GM12865 (cell line): Measurements from ENCODE around the gene TGFB2.

Experiments used
- DNase-seq: peaks from one replicate; pipeline ENCODE4 v3.0.0; 2010; ENCODE audit warnings: low read depth
- H3K4me3 ChIP-seq: 2 replicates; pipeline ENCODE4 v1.5.1; 2011; ENCODE audit warnings: mild to moderate bottlenecking, low read depth, low read length, control low read depth
- TF ChIP-seq, protein P1 (sequence below): IDR thresholded peaks from 2 replicates; pipeline ENCODE4 v1.5.1; 2011; ENCODE audit warnings: low read length, control low read depth, low read depth, inconsistent platforms; ENCODE audit not compliant: insufficient read depth; ENCODE audit errors: missing control alignments

TGFB2 gene

DNA sequence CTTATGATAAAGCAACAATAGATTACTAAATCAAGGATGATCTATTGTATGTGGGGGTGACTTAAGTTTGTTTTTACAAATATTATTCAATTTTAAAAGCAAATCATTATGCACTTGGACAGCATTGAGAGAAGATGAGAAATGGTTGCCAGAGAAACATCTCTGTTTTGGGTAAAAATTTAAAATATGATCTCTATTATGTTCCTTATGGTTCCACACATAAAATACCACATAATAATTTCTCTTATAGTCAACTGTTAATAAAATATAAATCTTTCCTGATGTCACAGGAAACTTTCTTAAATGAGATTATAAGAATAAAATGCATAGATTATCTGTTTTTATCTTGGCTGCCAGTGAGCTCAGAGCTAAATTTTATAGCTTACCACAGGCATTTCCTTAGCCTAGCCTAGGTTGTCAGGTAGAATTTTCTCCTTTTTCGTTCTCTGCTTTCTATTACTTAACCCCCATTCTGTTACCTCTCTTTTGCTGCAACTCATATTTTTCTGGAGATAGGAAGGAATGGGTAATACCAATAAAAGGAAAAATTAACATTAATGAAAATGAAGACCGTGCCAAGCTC lies 109.7 kb downstream of the TGFB2 start:
- TF ChIP-seq, protein P1, sequence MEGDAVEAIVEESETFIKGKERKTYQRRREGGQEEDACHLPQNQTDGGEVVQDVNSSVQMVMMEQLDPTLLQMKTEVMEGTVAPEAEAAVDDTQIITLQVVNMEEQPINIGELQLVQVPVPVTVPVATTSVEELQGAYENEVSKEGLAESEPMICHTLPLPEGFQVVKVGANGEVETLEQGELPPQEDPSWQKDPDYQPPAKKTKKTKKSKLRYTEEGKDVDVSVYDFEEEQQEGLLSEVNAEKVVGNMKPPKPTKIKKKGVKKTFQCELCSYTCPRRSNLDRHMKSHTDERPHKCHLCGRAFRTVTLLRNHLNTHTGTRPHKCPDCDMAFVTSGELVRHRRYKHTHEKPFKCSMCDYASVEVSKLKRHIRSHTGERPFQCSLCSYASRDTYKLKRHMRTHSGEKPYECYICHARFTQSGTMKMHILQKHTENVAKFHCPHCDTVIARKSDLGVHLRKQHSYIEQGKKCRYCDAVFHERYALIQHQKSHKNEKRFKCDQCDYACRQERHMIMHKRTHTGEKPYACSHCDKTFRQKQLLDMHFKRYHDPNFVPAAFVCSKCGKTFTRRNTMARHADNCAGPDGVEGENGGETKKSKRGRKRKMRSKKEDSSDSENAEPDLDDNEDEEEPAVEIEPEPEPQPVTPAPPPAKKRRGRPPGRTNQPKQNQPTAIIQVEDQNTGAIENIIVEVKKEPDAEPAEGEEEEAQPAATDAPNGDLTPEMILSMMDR = no peak
- no peak for DNase-seq
- no peak overlapping the region for H3K4me3 ChIP-seq

GRCh38 chr1:218456444-218456843 lies 111.3 kb downstream of the TGFB2 start:
- TF ChIP-seq, protein P1 = no peak
- DNase-seq = peak; percentile 14
- no peak overlapping the region for H3K4me3 ChIP-seq

DNA sequence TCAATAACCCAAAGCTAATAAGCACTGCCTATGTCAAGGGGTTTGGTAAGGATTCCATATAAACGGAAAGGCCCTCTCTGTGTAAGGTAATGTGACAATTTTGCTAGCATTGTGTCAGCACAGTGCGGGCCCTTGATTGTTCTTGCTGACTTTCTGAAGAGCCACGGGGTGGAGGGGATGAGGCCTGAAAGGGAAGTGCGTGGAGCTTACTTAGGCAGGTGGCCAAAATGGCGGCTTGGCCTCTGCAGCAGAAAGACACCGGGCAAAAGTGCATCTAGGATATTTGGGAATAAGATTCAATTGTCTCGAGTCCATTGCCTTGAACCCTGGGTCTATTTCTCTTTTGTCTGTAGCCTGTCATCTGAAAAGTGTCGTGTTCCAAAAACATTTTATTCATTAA lies 114.3 kb downstream of the TGFB2 start:
- DNase-seq = no peak
- TF ChIP-seq, protein P1 = no peak
- no peak overlapping the region for H3K4me3 ChIP-seq

DNA sequence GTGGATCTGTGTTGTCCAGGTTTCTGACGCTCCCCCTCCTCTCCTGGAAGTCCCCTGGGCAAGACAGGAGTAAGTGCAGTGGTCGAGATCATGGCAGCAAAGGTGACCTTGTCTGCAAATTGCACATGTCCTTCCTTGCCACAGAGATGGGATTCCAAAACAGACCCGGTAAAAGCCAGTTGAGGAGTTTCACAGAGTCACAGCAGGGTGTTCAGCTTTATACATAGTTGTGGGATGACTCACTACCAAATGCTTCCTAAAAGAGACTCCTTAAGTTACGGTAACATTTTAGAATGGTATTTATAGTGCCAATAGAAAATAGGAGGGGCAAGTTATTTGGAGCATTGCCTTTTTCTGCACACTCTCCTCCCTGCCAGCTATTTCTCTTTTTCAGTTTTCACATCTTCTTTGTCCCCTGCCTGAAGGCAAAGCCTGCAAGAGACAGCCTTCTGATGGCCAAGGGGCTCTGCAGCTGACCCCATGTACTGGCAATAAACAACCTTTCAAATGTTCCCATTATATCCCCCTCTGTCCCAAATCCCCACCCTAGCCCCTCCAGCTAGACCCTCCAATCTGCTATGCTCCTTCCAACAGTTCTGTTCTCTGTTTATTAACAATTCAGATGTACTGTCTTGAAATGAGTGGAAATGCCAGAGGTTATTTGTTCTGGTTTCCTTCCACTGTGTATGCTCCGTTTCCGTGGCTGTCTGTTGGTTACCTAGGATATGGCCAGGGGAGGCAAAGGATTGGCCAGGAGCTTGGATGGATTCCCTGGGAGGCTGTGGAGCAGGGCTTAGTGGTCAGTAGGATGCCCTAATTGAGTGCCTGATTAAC lies 115.0 kb downstream of the TGFB2 start:
- DNase-seq = peak; percentile 9
- TF ChIP-seq, protein P1 = no peak
- no peak overlapping the region for H3K4me3 ChIP-seq

GRCh38 chr1:218461351-218461750 lies 116.2 kb downstream of the TGFB2 start:
- H3K4me3 ChIP-seq = no peak overlapping the region
- no peak for DNase-seq
- TF ChIP-seq, protein P1 = no peak

- TF ChIP-seq, protein P1 = no peak
- no peak overlapping the region for H3K4me3 ChIP-seq
- DNase-seq = no peak
Observed at GRCh38 chr1:218462116-218462515, 117.0 kb downstream of the TGFB2 start.
